Measurements from ENCODE around the gene TNFRSF1B.

TNFRSF1B gene

DNA sequence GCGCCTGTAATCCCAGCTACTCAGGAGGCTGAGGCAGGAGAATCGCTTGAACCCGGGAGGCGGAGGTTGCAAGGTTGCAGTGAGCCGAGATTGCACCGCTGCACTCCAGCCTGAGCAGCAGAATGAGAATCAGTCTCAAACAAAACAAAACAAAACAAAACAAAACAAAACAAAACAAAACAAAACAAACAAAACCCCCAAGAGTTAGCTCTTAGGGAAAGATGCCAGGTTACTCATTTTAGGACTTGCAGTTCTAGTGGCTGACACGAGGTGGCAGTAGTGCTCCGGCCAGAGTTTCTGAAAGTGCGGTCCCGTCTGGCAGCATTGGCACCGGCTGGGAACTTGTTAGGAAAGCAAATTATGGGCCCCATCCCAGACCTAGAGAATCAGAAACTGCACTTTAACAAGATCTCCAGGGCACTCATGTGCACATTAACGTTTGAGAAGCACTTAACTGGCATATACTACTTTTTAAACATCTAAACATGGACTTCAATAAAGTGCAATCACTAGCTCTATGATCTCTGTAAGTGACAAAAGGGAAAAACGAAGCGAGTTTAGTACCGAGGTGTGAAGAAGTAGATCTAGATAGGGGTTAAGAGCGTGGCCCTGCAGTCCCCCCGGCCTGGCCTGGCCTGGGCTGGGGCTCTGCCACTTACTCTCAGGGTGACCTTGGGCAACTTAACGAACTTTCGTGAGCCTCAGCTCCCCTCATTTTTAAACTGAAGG, 41.9 kb upstream of the TNFRSF1B start:
- Histone ChIP-seq H3K27ac (replicated peaks; ENCODE audit: low read length) (no peak overlapping the region), H3K9ac (ENCODE audit: low read depth, low read length, poor library complexity) (no peak overlapping the region), H4K91ac (ENCODE audit: low read depth, low read length, poor library complexity) (no peak overlapping the region), H3K4me2 (ENCODE audit: insufficient read depth, low read length, poor library complexity, severe bottlenecking) (no peak overlapping the region), H3K9me3 (replicated peaks in 1 of 2; ENCODE audit: control insufficient read depth in 2 of 2, insufficient read depth in 1 of 2, low read depth in 1 of 2, low read length in 2 of 2) (no peaks in the 10 kb centered on the region), H2AFZ (ENCODE audit: low read length) (peak overlapping the region; percentile 19), H3K36me3 (replicated peaks in 1 of 2; ENCODE audit: control insufficient read depth in 2 of 2, insufficient read depth in 2 of 2, low read length in 2 of 2) (no peaks in the 10 kb centered on the region), H3K18ac (ENCODE audit: low read length) (no peak overlapping the region), H2AK5ac (ENCODE audit: low read depth, low read length) (peak overlapping the region; percentile 1), H3K4ac (ENCODE audit: low read length) (no peak overlapping the region), H3K23ac (ENCODE audit: low read depth, low read length, poor library complexity) (no peak overlapping the region), H2BK5ac (ENCODE audit: low read length) (no peak overlapping the region), H3K4me3 (ENCODE audit: low read length in 2 of 2) (no peak overlapping the region), H2BK120ac (ENCODE audit: low read depth, low read length) (no peak overlapping the region), H3K27me3 (ENCODE audit: control insufficient read depth in 3 of 3, insufficient read depth in 3 of 3, low read depth in 1 of 3, low read length in 3 of 3) (peaks cover 0 to 28% (median 0%) of the 10 kb centered on the region in 3 experiments), H4K8ac (ENCODE audit: low read depth, low read length) (no peak overlapping the region), H3K14ac (ENCODE audit: low read length) (no peak overlapping the region), H2BK15ac (ENCODE audit: low read length) (peak overlapping the region; percentile 7), H3K4me1 (ENCODE audit: control insufficient read depth in 2 of 2, insufficient read depth in 1 of 2, low read depth in 1 of 2, low read length in 2 of 2) (no peaks in the 10 kb centered on the region), H2BK12ac (ENCODE audit: low read length) (no peak overlapping the region), H3K79me1 (ENCODE audit: low read depth, low read length) (no peaks in the 10 kb centered on the region)
- no CpG with 5 or more reads among the region's 19 CpGs for WGBS, 2 donors (ENCODE audit: extremely low coverage in 2 of 2, insufficient read length in 2 of 2, insufficient replicate concordance in 1 of 2)
- DNase-seq (ENCODE audit: low spot score), result peak; percentile 70

DNA sequence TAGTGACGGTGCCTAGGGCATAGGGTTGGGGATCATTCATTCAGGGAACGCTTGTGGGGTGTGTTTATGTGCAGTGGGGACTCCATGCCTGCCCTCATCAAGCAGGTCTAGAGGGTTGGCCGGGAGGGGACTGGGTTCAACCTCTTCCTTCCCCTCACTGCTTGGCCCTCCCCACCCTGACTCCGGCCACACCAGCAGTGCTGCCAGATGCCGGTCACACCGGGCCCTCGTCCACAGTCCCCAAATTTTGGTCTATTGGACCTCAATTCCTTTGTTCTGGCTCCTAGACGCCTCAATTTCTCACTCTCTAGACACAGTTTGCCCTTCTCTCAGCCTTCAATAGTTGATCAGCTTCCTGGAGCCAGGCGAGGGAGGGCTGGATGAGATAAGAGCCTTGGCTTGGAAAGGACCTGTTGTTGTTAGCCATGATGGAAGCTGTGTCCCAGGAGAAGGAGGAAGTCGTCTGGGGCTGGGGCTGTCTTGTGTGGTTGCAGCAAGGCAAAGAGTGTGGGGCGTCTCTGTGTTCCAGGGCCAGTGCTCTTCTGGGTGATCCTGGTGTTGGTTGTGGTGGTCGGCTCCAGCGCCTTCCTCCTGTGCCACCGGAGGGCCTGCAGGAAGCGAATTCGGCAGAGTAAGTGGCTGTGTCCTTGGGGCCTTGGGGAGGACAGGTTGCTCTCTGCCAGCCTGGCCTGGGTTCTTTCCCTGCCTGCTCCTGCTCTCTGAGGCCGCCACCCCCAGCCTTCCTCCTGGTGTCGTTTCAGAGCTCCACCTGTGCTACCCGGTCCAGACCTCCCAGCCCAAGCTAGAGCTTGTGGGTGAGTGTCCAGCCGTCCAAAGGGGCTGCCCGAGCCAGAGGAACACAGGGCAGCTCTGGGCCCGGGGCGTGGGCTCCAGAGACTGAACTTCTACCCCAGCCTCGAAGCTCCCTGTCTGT, 41.1 kb upstream of the TNFRSF1B start:
- H2BK12ac ChIP-seq (ENCODE audit: low read length), result no peak overlapping the region
- no peak overlapping the region for H3K14ac ChIP-seq (ENCODE audit: low read length)
- H4K8ac ChIP-seq (ENCODE audit: low read depth, low read length), result no peak overlapping the region
- no peak overlapping the region for H3K4me2 ChIP-seq (ENCODE audit: insufficient read depth, low read length, poor library complexity, severe bottlenecking)
- no peak overlapping the region for H2BK120ac ChIP-seq (ENCODE audit: low read depth, low read length)
- H3K18ac ChIP-seq (ENCODE audit: low read length), result peak overlapping the region; percentile 54
- H4K91ac ChIP-seq (ENCODE audit: low read depth, low read length, poor library complexity), result no peak overlapping the region
- H3K4me3 ChIP-seq (ENCODE audit: low read length in 2 of 2), result no peak overlapping the region
- H3K36me3 ChIP-seq (replicated peaks in 1 of 2; ENCODE audit: control insufficient read depth in 2 of 2, insufficient read depth in 2 of 2, low read length in 2 of 2), result no peaks in the 10 kb centered on the region
- no peak overlapping the region for H2BK5ac ChIP-seq (ENCODE audit: low read length)
- no peak for DNase-seq (ENCODE audit: low spot score)
- peak overlapping the region; percentile 7 for H2BK15ac ChIP-seq (ENCODE audit: low read length)
- peak overlapping the region; percentile 41 for H2AFZ ChIP-seq (ENCODE audit: low read length)
- no peaks in the 10 kb centered on the region for H3K9me3 ChIP-seq (replicated peaks in 1 of 2; ENCODE audit: control insufficient read depth in 2 of 2, insufficient read depth in 1 of 2, low read depth in 1 of 2, low read length in 2 of 2)
- no peak overlapping the region for H3K27ac ChIP-seq (replicated peaks; ENCODE audit: low read length)
- H3K4ac ChIP-seq (ENCODE audit: low read length), result no peak overlapping the region
- peak overlapping the region; percentile 6 for H3K23ac ChIP-seq (ENCODE audit: low read depth, low read length, poor library complexity)
- H3K79me1 ChIP-seq (ENCODE audit: low read depth, low read length), result no peaks in the 10 kb centered on the region
- H3K4me1 ChIP-seq (ENCODE audit: control insufficient read depth in 2 of 2, insufficient read depth in 1 of 2, low read depth in 1 of 2, low read length in 2 of 2), result no peaks in the 10 kb centered on the region
- no CpG with 5 or more reads among the region's 24 CpGs for WGBS, 2 donors (ENCODE audit: extremely low coverage in 2 of 2, insufficient read length in 2 of 2, insufficient replicate concordance in 1 of 2)
- H2AK5ac ChIP-seq (ENCODE audit: low read depth, low read length), result peak overlapping the region; percentile 1
- peaks cover 0 to 33% (median 0%) of the 10 kb centered on the region in 3 experiments for H3K27me3 ChIP-seq (ENCODE audit: control insufficient read depth in 3 of 3, insufficient read depth in 3 of 3, low read depth in 1 of 3, low read length in 3 of 3)
- H3K9ac ChIP-seq (ENCODE audit: low read depth, low read length, poor library complexity), result no peak overlapping the region

DNA sequence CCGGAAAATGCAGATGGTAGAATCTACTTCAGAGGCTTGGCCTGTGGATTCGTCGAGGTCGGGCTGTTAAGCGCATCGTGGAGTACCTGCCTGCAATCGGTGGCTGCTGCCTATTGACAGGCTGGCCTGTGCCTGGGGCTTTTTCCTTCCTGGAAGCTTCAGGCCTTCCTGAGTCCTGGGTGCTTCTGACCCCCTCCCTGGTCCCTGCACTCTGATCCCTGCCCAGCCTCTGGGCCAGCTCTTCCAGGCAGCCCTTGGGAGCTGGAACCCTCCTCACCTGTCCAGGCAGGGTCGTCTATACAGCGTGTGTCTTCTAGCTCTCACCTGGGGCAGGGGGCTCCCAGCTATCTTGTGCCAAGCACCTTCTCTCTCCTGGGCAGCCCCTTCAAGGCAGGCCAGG, 40.0 kb upstream of the TNFRSF1B start:
- H3K9me3 ChIP-seq (replicated peaks in 1 of 2; ENCODE audit: control insufficient read depth in 2 of 2, insufficient read depth in 1 of 2, low read depth in 1 of 2, low read length in 2 of 2), result no peaks in the 10 kb centered on the region
- H3K4me3 ChIP-seq (ENCODE audit: low read length in 2 of 2), result no peak overlapping the region
- H3K23ac ChIP-seq (ENCODE audit: low read depth, low read length, poor library complexity), result no peak overlapping the region
- no peak overlapping the region for H2BK5ac ChIP-seq (ENCODE audit: low read length)
- no peak overlapping the region for H2AK5ac ChIP-seq (ENCODE audit: low read depth, low read length)
- H3K4ac ChIP-seq (ENCODE audit: low read length), result no peak overlapping the region
- no peak overlapping the region for H3K9ac ChIP-seq (ENCODE audit: low read depth, low read length, poor library complexity)
- H3K4me1 ChIP-seq (ENCODE audit: control insufficient read depth in 2 of 2, insufficient read depth in 1 of 2, low read depth in 1 of 2, low read length in 2 of 2), result no peaks in the 10 kb centered on the region
- H3K18ac ChIP-seq (ENCODE audit: low read length), result peak overlapping the region; percentile 49
- no peak overlapping the region for H2BK120ac ChIP-seq (ENCODE audit: low read depth, low read length)
- no peak overlapping the region for H2AFZ ChIP-seq (ENCODE audit: low read length)
- no peak overlapping the region for H2BK15ac ChIP-seq (ENCODE audit: low read length)
- no peaks in the 10 kb centered on the region for H3K79me1 ChIP-seq (ENCODE audit: low read depth, low read length)
- WGBS, 2 donors (ENCODE audit: extremely low coverage in 2 of 2, insufficient read length in 2 of 2, insufficient replicate concordance in 1 of 2), result no CpG with 5 or more reads among the region's 9 CpGs
- no peak overlapping the region for H4K91ac ChIP-seq (ENCODE audit: low read depth, low read length, poor library complexity)
- H3K27me3 ChIP-seq (ENCODE audit: control insufficient read depth in 3 of 3, insufficient read depth in 3 of 3, low read depth in 1 of 3, low read length in 3 of 3), result peaks cover 0 to 28% (median 0%) of the 10 kb centered on the region in 3 experiments
- H4K8ac ChIP-seq (ENCODE audit: low read depth, low read length), result no peak overlapping the region
- no peak overlapping the region for H3K27ac ChIP-seq (replicated peaks; ENCODE audit: low read length)
- H3K36me3 ChIP-seq (replicated peaks in 1 of 2; ENCODE audit: control insufficient read depth in 2 of 2, insufficient read depth in 2 of 2, low read length in 2 of 2), result no peaks in the 10 kb centered on the region
- H2BK12ac ChIP-seq (ENCODE audit: low read length), result no peak overlapping the region
- no peak overlapping the region for H3K14ac ChIP-seq (ENCODE audit: low read length)
- DNase-seq (ENCODE audit: low spot score), result no peak
- H3K4me2 ChIP-seq (ENCODE audit: insufficient read depth, low read length, poor library complexity, severe bottlenecking), result no peak overlapping the region

DNA sequence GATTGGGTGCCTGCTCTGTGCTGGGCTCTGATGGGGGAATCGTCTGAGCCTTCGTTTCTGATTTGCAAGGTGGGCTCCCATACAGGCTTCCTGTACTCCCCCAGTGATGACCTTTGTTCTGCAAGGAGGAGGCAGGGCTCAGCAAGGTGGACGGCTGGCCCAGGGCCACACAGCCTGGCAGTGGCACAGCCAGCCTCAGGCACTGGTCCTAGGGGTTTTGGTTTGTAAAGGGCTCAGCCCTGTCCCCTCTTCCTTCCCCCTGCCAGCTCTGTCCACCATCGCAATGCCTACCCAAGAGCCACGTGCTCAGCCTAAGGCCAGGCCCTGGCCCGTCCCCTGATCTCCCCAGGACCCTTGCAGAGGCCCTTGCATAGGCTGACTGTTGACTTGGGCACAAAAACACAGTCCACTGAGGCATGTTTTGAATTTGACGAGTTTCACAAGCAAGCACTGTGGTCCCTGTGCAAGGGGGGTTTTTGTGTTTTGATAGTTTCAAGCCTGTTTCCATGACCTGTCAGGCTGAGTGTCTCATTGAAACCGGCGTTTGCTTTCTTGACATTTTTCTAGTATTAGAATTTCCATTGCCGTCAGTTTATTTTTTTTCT, 39.5 kb upstream of the TNFRSF1B start:
- Histone ChIP-seq H3K4me1 (ENCODE audit: control insufficient read depth in 2 of 2, insufficient read depth in 1 of 2, low read depth in 1 of 2, low read length in 2 of 2) (no peaks in the 10 kb centered on the region), H2AFZ (ENCODE audit: low read length) (no peak overlapping the region), H3K14ac (ENCODE audit: low read length) (no peak overlapping the region), H3K27me3 (ENCODE audit: control insufficient read depth in 3 of 3, insufficient read depth in 3 of 3, low read depth in 1 of 3, low read length in 3 of 3) (peaks cover 0 to 28% (median 0%) of the 10 kb centered on the region in 3 experiments), H4K91ac (ENCODE audit: low read depth, low read length, poor library complexity) (no peak overlapping the region), H3K27ac (replicated peaks; ENCODE audit: low read length) (no peak overlapping the region), H3K4me2 (ENCODE audit: insufficient read depth, low read length, poor library complexity, severe bottlenecking) (no peak overlapping the region), H3K4me3 (ENCODE audit: low read length in 2 of 2) (no peak overlapping the region), H3K36me3 (replicated peaks in 1 of 2; ENCODE audit: control insufficient read depth in 2 of 2, insufficient read depth in 2 of 2, low read length in 2 of 2) (no peaks in the 10 kb centered on the region), H2BK12ac (ENCODE audit: low read length) (no peak overlapping the region), H3K9ac (ENCODE audit: low read depth, low read length, poor library complexity) (no peak overlapping the region), H3K4ac (ENCODE audit: low read length) (no peak overlapping the region), H2AK5ac (ENCODE audit: low read depth, low read length) (no peak overlapping the region), H3K23ac (ENCODE audit: low read depth, low read length, poor library complexity) (no peak overlapping the region), H2BK15ac (ENCODE audit: low read length) (no peak overlapping the region), H3K18ac (ENCODE audit: low read length) (no peak overlapping the region), H3K79me1 (ENCODE audit: low read depth, low read length) (no peaks in the 10 kb centered on the region), H2BK120ac (ENCODE audit: low read depth, low read length) (no peak overlapping the region), H4K8ac (ENCODE audit: low read depth, low read length) (no peak overlapping the region), H2BK5ac (ENCODE audit: low read length) (no peak overlapping the region), H3K9me3 (replicated peaks in 1 of 2; ENCODE audit: control insufficient read depth in 2 of 2, insufficient read depth in 1 of 2, low read depth in 1 of 2, low read length in 2 of 2) (no peaks in the 10 kb centered on the region)
- no peak for DNase-seq (ENCODE audit: low spot score)
- no CpG with 5 or more reads among the region's 10 CpGs for WGBS, 2 donors (ENCODE audit: extremely low coverage in 2 of 2, insufficient read length in 2 of 2, insufficient replicate concordance in 1 of 2)

Measured in neuronal stem cell (in vitro differentiated cells).